GM12878 (cell line): ENCODE measurements around the gene CAMTA1. TPM values are rescaled to one million over a fixed set of nuclear protein-coding genes. Genes with fewer than 3 reads are reported as not detected.

Source experiments
- ATAC-seq: fragments of 200-7000 bp; cut with Tn5 transposase; 3 replicates; pipeline ENCODE4 v1.9.1; 2020; ENCODE audit warnings: mild to moderate bottlenecking, moderate library complexity
- BruUV-seq: library from RNA; stranded (reverse); fragments of 400-500 nt; replicated peaks from 2 replicates; lab custom pipeline; 2021; lab: Mats Ljungman, UMichigan
- CTCF ChIA-PET: fragments of 300-600 bp; sonication (Branson Sonifier 250); formaldehyde crosslinking; extraction: SDS; loops from one replicate; lab custom pipeline; 2021; ENCODE audit warnings: inconsistent platforms; lab: Yijun Ruan, JAX
- POLR2A ChIA-PET: fragments of 350-600 bp; formaldehyde crosslinking; extraction: SDS; loops from one replicate; lab custom pipeline; 2021; ENCODE audit warnings: inconsistent platforms; lab: Charles Lee
- RAD21 ChIA-PET: fragments of 300-600 bp; sonication (Branson Sonifier 250); formaldehyde crosslinking; loops from one replicate; lab custom pipeline; 2023; ENCODE audit warnings: antibody characterized with exemption; ENCODE audit not compliant: unreplicated experiment; lab: Charles Lee
- SMC1A ChIA-PET: fragments of 300-600 bp; sonication (Branson Sonifier 250); formaldehyde crosslinking; loops from one replicate; lab custom pipeline; 2023; ENCODE audit not compliant: unreplicated experiment, uncharacterized antibody; lab: Charles Lee
- DNase-seq: peaks from one replicate; pipeline ENCODE4 v3.0.0-alpha.2; 2011; ENCODE audit warnings: low read depth, low spot score
- FAIRE-seq: peaks from 3 replicates; lab custom pipeline; 2011; peaks lifted over from hg19 to GRCh38; lab: Jason Lieb, UNC
- H2AFZ ChIP-seq: 2 replicates; pipeline ENCODE4 v1.6.0; 2011; ENCODE audit warnings: low read depth, low read length, control low read depth; ENCODE audit not compliant: control insufficient read depth
- H3K27ac ChIP-seq: 2 replicates; pipeline ENCODE4 v1.5.1; 2011; ENCODE audit warnings: control low read depth; ENCODE audit not compliant: control insufficient read depth, insufficient read depth
- H3K27me3 ChIP-seq, 2 experiments: replicated peaks in 1 of 2; 2 replicates each; pipeline versions ENCODE4 v1.6.0 to v1.6.1; 2011; ENCODE audit warnings: low read length in 1 of 2; ENCODE audit not compliant: control insufficient read depth in 2 of 2, insufficient read depth in 2 of 2
- H3K36me3 ChIP-seq, 2 experiments: 2 replicates each; pipeline ENCODE4 v1.5.1; 2011; ENCODE audit warnings: low read length in 1 of 2; ENCODE audit not compliant: control insufficient read depth in 2 of 2, insufficient read depth in 2 of 2
- H3K4me1 ChIP-seq: 2 replicates; pipeline ENCODE4 v1.6.1; 2011; ENCODE audit warnings: mild to moderate bottlenecking, low read length, moderate library complexity, mixed read lengths; ENCODE audit not compliant: control insufficient read depth, insufficient read depth
- H3K4me2 ChIP-seq: 2 replicates; pipeline ENCODE4 v1.6.0; 2011; ENCODE audit warnings: control low read depth; ENCODE audit not compliant: control insufficient read depth, insufficient read depth
- H3K4me3 ChIP-seq: fragments of 200-600 bp; sonication (generic); 2 replicates; pipeline ENCODE4 v1.5.1; 2016
- H3K79me2 ChIP-seq: 2 replicates; pipeline ENCODE4 v1.6.0; 2011; ENCODE audit warnings: low read length; ENCODE audit not compliant: control insufficient read depth, insufficient read depth
- H3K9ac ChIP-seq: 2 replicates; pipeline ENCODE4 v1.8.0; 2011; ENCODE audit warnings: low read length, control low read depth, mixed read lengths; ENCODE audit not compliant: control insufficient read depth, insufficient read depth
- H3K9me3 ChIP-seq: replicated peaks from 3 replicates; pipeline ENCODE4 v1.5.1; 2011; ENCODE audit warnings: mild to moderate bottlenecking, low read length; ENCODE audit not compliant: control insufficient read depth, insufficient read depth
- H4K20me1 ChIP-seq: 2 replicates; pipeline ENCODE4 v1.6.0; 2011; ENCODE audit not compliant: control insufficient read depth, insufficient read depth
- CREB1 ChIP-seq: IDR thresholded peaks from 2 replicates; pipeline ENCODE4 v1.6.1; 2012; ENCODE audit warnings: low read depth, mild to moderate bottlenecking, inconsistent platforms
- IRF5 ChIP-seq: fragments of 450-650 bp; IDR thresholded peaks from 2 replicates; pipeline ENCODE4 v1.6.1; 2017; ENCODE audit warnings: borderline replicate concordance
- KDM1A ChIP-seq: fragments of 200-600 bp; sonication (generic); IDR thresholded peaks from 2 replicates; pipeline ENCODE4 v1.6.1; 2016; ENCODE audit warnings: borderline replicate concordance
- KLF5 ChIP-seq: fragments of 450-650 bp; IDR thresholded peaks from 2 replicates; pipeline ENCODE4 v1.6.1; 2014; ENCODE audit warnings: mild to moderate bottlenecking; ENCODE audit not compliant: partially characterized antibody
- NKRF ChIP-seq: fragments of 450-650 bp; conservative IDR thresholded peaks from 2 replicates; pipeline ENCODE4 v1.6.1; 2017; ENCODE audit warnings: mild to moderate bottlenecking, moderate library complexity
- PAX8 ChIP-seq: fragments of 450-650 bp; IDR thresholded peaks from 2 replicates; pipeline ENCODE4 v1.6.1; 2017; ENCODE audit warnings: mild to moderate bottlenecking, moderate library complexity
- POLR2AphosphoS2 ChIP-seq: IDR thresholded peaks from 2 replicates; pipeline ENCODE4 v1.6.1; 2011; ENCODE audit warnings: low read depth, mild to moderate bottlenecking, low read length, improper control_type of control experiment, moderate library complexity
- SRF ChIP-seq, 2 experiments: IDR thresholded peaks; 2 replicates each; pipeline ENCODE4 v1.6.1; 2011; ENCODE audit warnings: low read depth in 2 of 2, low read length in 2 of 2, mild to moderate bottlenecking in 1 of 2, moderate library complexity in 1 of 2
- ZBED1 ChIP-seq: IDR thresholded peaks from 2 replicates; pipeline ENCODE4 v1.6.1; 2016; ENCODE audit warnings: borderline replicate concordance
- WGBS: methylation state at CpG from one replicate; pipeline ENCODE4 v1.1.6; 2016; ENCODE audit warnings: low lambda C conversion rate; ENCODE audit not compliant: insufficient replicate concordance, insufficient coverage; ENCODE audit errors: missing lambda C conversion rate; 5-methylcytosine and 5-hydroxymethylcytosine counted together
- in situ Hi-C: fragments of 300-500 bp; cut with MboI; formaldehyde crosslinking; loops from 9 replicates; pipeline ENCODE4 v1.14.3; 2018; ENCODE audit warnings: mixed read lengths
- intact Hi-C: fragments of 100-400 bp; cut with micrococcal nuclease; formaldehyde crosslinking; loops from one replicate; pipeline ENCODE4 v1.14.2; 2022; ENCODE audit not compliant: unreplicated experiment
- polyA plus RNA-seq, 11 experiments: library from polyadenylated mRNA; depleted of rRNA in 4 of 11; unstranded in 6 of 11; stranded (reverse) in 5 of 11; fragments of >200 nt; fragmentation: Nextera tagmentation in 4 of 11; fragmentation: Illumina TruSeq in 1 of 11; extraction: Ambion mirVana in 4 of 11; extraction: Trizol in 1 of 11; gene quantifications; 1 replicate in 1 of 11; 2 replicates in 10 of 11; pipeline versions ENCODE4 v1.2.1 to v1.2.3, GENCODE V29; 2011 to 2016; ENCODE audit warnings: inconsistent platforms in 2 of 11, missing spikeins in 2 of 11, low read depth in 1 of 11
- total RNA-seq, 4 experiments: library from RNA; depleted of rRNA in 3 of 4; stranded (reverse); fragments of >200 nt in 3 of 4; fragmentation: Illumina TruSeq in 1 of 4; extraction: Trizol in 1 of 4; gene quantifications; 2 replicates each; pipeline versions ENCODE4 v1.2.1 to v1.2.3, GENCODE V29; 2013 to 2021
- TF ChIP-seq, protein P1 (sequence below): IDR thresholded peaks from 2 replicates; pipeline ENCODE4 v1.6.1; 2012; ENCODE audit warnings: improper control_type of control experiment, low read depth, low read length; ENCODE audit not compliant: insufficient replicate concordance
- TF ChIP-seq, protein P2 (sequence below): fragments of 150-350 bp; IDR thresholded peaks from 2 replicates; pipeline ENCODE4 v1.6.1; 2016; ENCODE audit warnings: low read depth, low read length

The CAMTA1 gene
- total and polyA plus RNA-seq, 10 of the 15 experiments (the other 5 are each of a cell fraction or from before 2014, with no cell fraction given): 37.7 to 148 (median 76.4) TPM

- no peak for TF ChIP-seq KDM1A
Measured at GRCh38 chr1:7541629-7542028, 756.4 kb downstream of the CAMTA1 start (continued).

- in situ Hi-C loops: no loop called here
- TF ChIP-seq POLR2AphosphoS2 (no peak), SRF (IDR thresholded peaks at IDR 0.05; ENCODE audit: low read depth in 2 of 2, low read length in 2 of 2) (no peak), IRF5 (no peak), NKRF (no peak), CREB1 (no peak), ZBED1 (no peak), KLF5 (no peak), PAX8 (no peak)
- TF ChIP-seq, protein P1, sequence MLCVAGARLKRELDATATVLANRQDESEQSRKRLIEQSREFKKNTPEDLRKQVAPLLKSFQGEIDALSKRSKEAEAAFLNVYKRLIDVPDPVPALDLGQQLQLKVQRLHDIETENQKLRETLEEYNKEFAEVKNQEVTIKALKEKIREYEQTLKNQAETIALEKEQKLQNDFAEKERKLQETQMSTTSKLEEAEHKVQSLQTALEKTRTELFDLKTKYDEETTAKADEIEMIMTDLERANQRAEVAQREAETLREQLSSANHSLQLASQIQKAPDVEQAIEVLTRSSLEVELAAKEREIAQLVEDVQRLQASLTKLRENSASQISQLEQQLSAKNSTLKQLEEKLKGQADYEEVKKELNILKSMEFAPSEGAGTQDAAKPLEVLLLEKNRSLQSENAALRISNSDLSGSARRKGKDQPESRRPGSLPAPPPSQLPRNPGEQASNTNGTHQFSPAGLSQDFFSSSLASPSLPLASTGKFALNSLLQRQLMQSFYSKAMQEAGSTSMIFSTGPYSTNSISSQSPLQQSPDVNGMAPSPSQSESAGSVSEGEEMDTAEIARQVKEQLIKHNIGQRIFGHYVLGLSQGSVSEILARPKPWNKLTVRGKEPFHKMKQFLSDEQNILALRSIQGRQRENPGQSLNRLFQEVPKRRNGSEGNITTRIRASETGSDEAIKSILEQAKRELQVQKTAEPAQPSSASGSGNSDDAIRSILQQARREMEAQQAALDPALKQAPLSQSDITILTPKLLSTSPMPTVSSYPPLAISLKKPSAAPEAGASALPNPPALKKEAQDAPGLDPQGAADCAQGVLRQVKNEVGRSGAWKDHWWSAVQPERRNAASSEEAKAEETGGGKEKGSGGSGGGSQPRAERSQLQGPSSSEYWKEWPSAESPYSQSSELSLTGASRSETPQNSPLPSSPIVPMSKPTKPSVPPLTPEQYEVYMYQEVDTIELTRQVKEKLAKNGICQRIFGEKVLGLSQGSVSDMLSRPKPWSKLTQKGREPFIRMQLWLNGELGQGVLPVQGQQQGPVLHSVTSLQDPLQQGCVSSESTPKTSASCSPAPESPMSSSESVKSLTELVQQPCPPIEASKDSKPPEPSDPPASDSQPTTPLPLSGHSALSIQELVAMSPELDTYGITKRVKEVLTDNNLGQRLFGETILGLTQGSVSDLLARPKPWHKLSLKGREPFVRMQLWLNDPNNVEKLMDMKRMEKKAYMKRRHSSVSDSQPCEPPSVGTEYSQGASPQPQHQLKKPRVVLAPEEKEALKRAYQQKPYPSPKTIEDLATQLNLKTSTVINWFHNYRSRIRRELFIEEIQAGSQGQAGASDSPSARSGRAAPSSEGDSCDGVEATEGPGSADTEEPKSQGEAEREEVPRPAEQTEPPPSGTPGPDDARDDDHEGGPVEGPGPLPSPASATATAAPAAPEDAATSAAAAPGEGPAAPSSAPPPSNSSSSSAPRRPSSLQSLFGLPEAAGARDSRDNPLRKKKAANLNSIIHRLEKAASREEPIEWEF: no peak
- TF ChIP-seq, protein P2, sequence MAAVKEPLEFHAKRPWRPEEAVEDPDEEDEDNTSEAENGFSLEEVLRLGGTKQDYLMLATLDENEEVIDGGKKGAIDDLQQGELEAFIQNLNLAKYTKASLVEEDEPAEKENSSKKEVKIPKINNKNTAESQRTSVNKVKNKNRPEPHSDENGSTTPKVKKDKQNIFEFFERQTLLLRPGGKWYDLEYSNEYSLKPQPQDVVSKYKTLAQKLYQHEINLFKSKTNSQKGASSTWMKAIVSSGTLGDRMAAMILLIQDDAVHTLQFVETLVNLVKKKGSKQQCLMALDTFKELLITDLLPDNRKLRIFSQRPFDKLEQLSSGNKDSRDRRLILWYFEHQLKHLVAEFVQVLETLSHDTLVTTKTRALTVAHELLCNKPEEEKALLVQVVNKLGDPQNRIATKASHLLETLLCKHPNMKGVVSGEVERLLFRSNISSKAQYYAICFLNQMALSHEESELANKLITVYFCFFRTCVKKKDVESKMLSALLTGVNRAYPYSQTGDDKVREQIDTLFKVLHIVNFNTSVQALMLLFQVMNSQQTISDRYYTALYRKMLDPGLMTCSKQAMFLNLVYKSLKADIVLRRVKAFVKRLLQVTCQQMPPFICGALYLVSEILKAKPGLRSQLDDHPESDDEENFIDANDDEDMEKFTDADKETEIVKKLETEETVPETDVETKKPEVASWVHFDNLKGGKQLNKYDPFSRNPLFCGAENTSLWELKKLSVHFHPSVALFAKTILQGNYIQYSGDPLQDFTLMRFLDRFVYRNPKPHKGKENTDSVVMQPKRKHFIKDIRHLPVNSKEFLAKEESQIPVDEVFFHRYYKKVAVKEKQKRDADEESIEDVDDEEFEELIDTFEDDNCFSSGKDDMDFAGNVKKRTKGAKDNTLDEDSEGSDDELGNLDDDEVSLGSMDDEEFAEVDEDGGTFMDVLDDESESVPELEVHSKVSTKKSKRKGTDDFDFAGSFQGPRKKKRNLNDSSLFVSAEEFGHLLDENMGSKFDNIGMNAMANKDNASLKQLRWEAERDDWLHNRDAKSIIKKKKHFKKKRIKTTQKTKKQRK: no peak
Measured at GRCh38 chr1:7543718-7544090, 758.5 kb downstream of the CAMTA1 start.

More at GRCh38 chr1:7543718-7544090, 758.5 kb downstream of the CAMTA1 start:
- Histone ChIP-seq H3K4me2 (no peak overlapping the region), H3K4me3 (no peak overlapping the region), H3K4me1 (no peaks in the 10 kb centered on the region), H4K20me1 (no peaks in the 10 kb centered on the region), H3K9ac (no peak overlapping the region), H3K27me3 (no peaks in the 10 kb centered on the region), H3K27ac (no peak overlapping the region), H3K79me2 (no peaks in the 10 kb centered on the region), H3K36me3 (no peaks in the 10 kb centered on the region), H3K9me3 (no peaks in the 10 kb centered on the region), H2AFZ (no peak overlapping the region)
- FAIRE-seq: no peak
- no TSS peak for BruUV-seq
- intact Hi-C loops: no loop called here
- ATAC-seq: no peak
- POLR2A ChIA-PET: no interaction called here
- no peak for DNase-seq
- CTCF ChIA-PET: no interaction called here
- RAD21 ChIA-PET: no interaction called here
- 32% methylated on average over 3 of the region's 3 CpGs for WGBS
- SMC1A ChIA-PET: no interaction called here
